OCI-LY7 (cell line): Measurements from ENCODE around the gene NPHP3. TPM values are rescaled to one million over a fixed set of nuclear protein-coding genes. Genes with fewer than 3 reads are reported as not detected.

Source experiments
- BruUV-seq: library from RNA; stranded (reverse); fragments of 400-500 nt; replicated peaks from 2 replicates; lab custom pipeline; 2021; lab: Mats Ljungman, UMichigan
- CTCF ChIA-PET: fragments of 300-600 bp; sonication (Branson Sonifier 250); formaldehyde crosslinking; loops from one replicate; lab custom pipeline; 2022; ENCODE audit warnings: antibody characterized with exemption; ENCODE audit not compliant: unreplicated experiment; lab: Charles Lee
- POLR2A ChIA-PET: fragments of 300-600 bp; sonication (Branson Sonifier 250); formaldehyde crosslinking; loops from one replicate; lab custom pipeline; 2022; ENCODE audit warnings: antibody characterized with exemption; lab: Charles Lee
- DNase-seq: peaks from one replicate; pipeline ENCODE4 v3.0.0-alpha.2; 2015; ENCODE audit warnings: low spot score
- H2AFZ ChIP-seq: fragments of 200-600 bp; sonication (generic), shearing (Covaris generic); 2 replicates; pipeline ENCODE4 v1.6.1; 2014; ENCODE audit warnings: mild to moderate bottlenecking, antibody characterized with exemption, low read length, moderate library complexity
- H3K27ac ChIP-seq: fragments of 200-600 bp; sonication (generic); 2 replicates; pipeline ENCODE4 v1.5.1; 2014; ENCODE audit warnings: mixed run types, low read depth, mild to moderate bottlenecking, moderate library complexity, low read length, inconsistent platforms; ENCODE audit not compliant: poor library complexity, severe bottlenecking
- H3K36me3 ChIP-seq: fragments of 200-600 bp; sonication (generic); 2 replicates; pipeline ENCODE4 v1.6.1; 2014; ENCODE audit warnings: mild to moderate bottlenecking, antibody characterized with exemption, low read length, moderate library complexity, mixed read lengths; ENCODE audit not compliant: insufficient read depth
- H3K4me1 ChIP-seq: fragments of 200-600 bp; sonication (generic); 2 replicates; pipeline ENCODE4 v1.5.1; 2014; ENCODE audit warnings: mild to moderate bottlenecking, low read length; ENCODE audit not compliant: insufficient read depth, poor library complexity, severe bottlenecking
- H3K4me2 ChIP-seq: fragments of 200-600 bp; sonication (generic); 2 replicates; pipeline ENCODE4 v1.6.1; 2014; ENCODE audit warnings: mild to moderate bottlenecking, low read length
- H3K4me3 ChIP-seq: fragments of 200-600 bp; sonication (generic); 2 replicates; pipeline ENCODE4 v1.5.1; 2014; ENCODE audit warnings: mild to moderate bottlenecking, low read depth, low read length; ENCODE audit not compliant: poor library complexity, severe bottlenecking
- H3K79me2 ChIP-seq: fragments of 200-600 bp; sonication (generic); 2 replicates; pipeline ENCODE4 v1.6.1; 2016; ENCODE audit warnings: low read depth, mild to moderate bottlenecking, low read length, moderate library complexity, mixed read lengths; ENCODE audit not compliant: insufficient read depth
- H3K9me2 ChIP-seq: fragments of 200-600 bp; sonication (generic); 2 replicates; pipeline ENCODE4 v1.6.1; 2016; ENCODE audit warnings: mild to moderate bottlenecking, low read length, mixed read lengths; ENCODE audit not compliant: insufficient read depth
- H3K9me3 ChIP-seq: fragments of 200-600 bp; sonication (generic); 2 replicates; pipeline ENCODE4 v1.6.1; 2014; ENCODE audit warnings: mild to moderate bottlenecking, mixed run types, low read length, mixed read lengths
- H4K20me1 ChIP-seq: fragments of 200-600 bp; sonication (generic); 2 replicates; pipeline ENCODE4 v1.6.1; 2014; ENCODE audit warnings: mild to moderate bottlenecking, antibody characterized with exemption, low read length, moderate library complexity, mixed read lengths; ENCODE audit not compliant: insufficient read depth
- CTCF ChIP-seq: fragments of 200-600 bp; sonication (generic); conservative IDR thresholded peaks from 2 replicates; pipeline ENCODE4 v1.5.1; 2014; ENCODE audit warnings: mild to moderate bottlenecking, antibody characterized with exemption, low read length, moderate library complexity, mixed read lengths
- EZH2phosphoT487 ChIP-seq: fragments of 200-600 bp; sonication (generic); IDR thresholded peaks from 2 replicates; pipeline ENCODE4 v1.6.1; 2018; ENCODE audit warnings: low read depth, borderline replicate concordance, mild to moderate bottlenecking, mixed run types, antibody characterized with exemption, low read length, moderate library complexity, mixed read lengths
- intact Hi-C: fragments of 100-400 bp; cut with micrococcal nuclease; formaldehyde crosslinking; loops from one replicate; pipeline ENCODE4 v1.10.0; 2022; ENCODE audit not compliant: unreplicated experiment
- total RNA-seq, 2 experiments: library from RNA; depleted of rRNA in 1 of 2; stranded (reverse); fragments of >200 nt in 1 of 2; shearing (Covaris generic) in 1 of 2; gene quantifications; 2 replicates each; pipeline ENCODE4 v1.2.3, GENCODE V29; 2014 to 2022

NPHP3 gene
- total RNA-seq, 2 experiments from 2014 or later = 8.5 to 10.6 TPM

- intact Hi-C loops = no loop called here
- no peak overlapping the region for H3K27ac ChIP-seq
- H3K36me3 ChIP-seq = no peaks in the 10 kb centered on the region
- no peaks in the 10 kb centered on the region for H4K20me1 ChIP-seq
- ChIA-PET CTCF (no interaction called here), POLR2A (no interaction called here)
- H3K4me2 ChIP-seq = no peak overlapping the region
- H2AFZ ChIP-seq = no peak overlapping the region
- H3K4me3 ChIP-seq = no peak overlapping the region
- H3K79me2 ChIP-seq = peaks cover 23% of the 10 kb centered on the region; the same call in 1 of the 2 replicates
- peaks cover 13% of the 10 kb centered on the region for H3K4me1 ChIP-seq
- no TSS peak for BruUV-seq
- H3K9me2 ChIP-seq = no peaks in the 10 kb centered on the region
- no peak for DNase-seq
- TF ChIP-seq CTCF (no peak), EZH2phosphoT487 (no peak)
- H3K9me3 ChIP-seq = no peaks in the 10 kb centered on the region
Measured at GRCh38 chr3:132654721-132655120, 67.5 kb downstream of the NPHP3 start.

GRCh38 chr3:132654190-132654589, 68.0 kb downstream of the NPHP3 start:
- ChIA-PET POLR2A (interaction anchor here (0.6 kb wide), 1 partner anchor 9 kb away, joined by 3 read pairs; no protein-coding TSS in a partner anchor), CTCF (no interaction called here)
- intact Hi-C loops = no loop called here

More at GRCh38 chr3:132654190-132654589, 68.0 kb downstream of the NPHP3 start:
- no peaks in the 10 kb centered on the region for H4K20me1 ChIP-seq
- no peak overlapping the region for H2AFZ ChIP-seq
- peaks cover 13% of the 10 kb centered on the region for H3K4me1 ChIP-seq
- H3K4me2 ChIP-seq = no peak overlapping the region
- H3K9me2 ChIP-seq = no peaks in the 10 kb centered on the region
- no peak for DNase-seq
- H3K27ac ChIP-seq = no peak overlapping the region
- H3K4me3 ChIP-seq = no peak overlapping the region
- TF ChIP-seq CTCF = no peak
- no peak for TF ChIP-seq EZH2phosphoT487
- H3K79me2 ChIP-seq = peaks cover 22% of the 10 kb centered on the region; the same call in 1 of the 2 replicates
- no peaks in the 10 kb centered on the region for H3K36me3 ChIP-seq
- no peaks in the 10 kb centered on the region for H3K9me3 ChIP-seq
- no TSS peak for BruUV-seq
